ENCODE results near the gene TBC1D22A.
"Not testable (repeated sequence)": the region's sequence is repeated elsewhere in the genome, so short reads cannot be mapped to it uniquely, and the experiment has no call there.

TBC1D22A gene

GRCh38 chr22:47164514-47165337, 402.3 kb downstream of the TBC1D22A start:
- no peak for TF ChIP-seq CTCF (IDR thresholded peaks at IDR 0.05)
- Histone ChIP-seq H3K4me3 (no peak overlapping the region), H3K27me3 (no peaks in the 10 kb centered on the region), H3K36me3 (peaks cover 7 to 25% (median 14%) of the 10 kb centered on the region in 3 donors), H3K4me1 (no peaks in the 10 kb centered on the region), H3K27ac (no peak overlapping the region), H3K9me3 (no peaks in the 10 kb centered on the region)
- intact Hi-C loops (cut with DNase I; ENCODE audit: low total_unique reads): no loop called here
- DNase-seq: peak; percentile 17 to 32

GRCh38 chr22:47165338-47166032, 403.0 kb downstream of the TBC1D22A start:
- Histone ChIP-seq H3K9me3 (no peaks in the 10 kb centered on the region), H3K36me3 (peaks cover 7 to 28% (median 14%) of the 10 kb centered on the region in 3 donors), H3K4me3 (no peak overlapping the region), H3K27me3 (no peaks in the 10 kb centered on the region), H3K27ac (no peak overlapping the region), H3K4me1 (no peaks in the 10 kb centered on the region)
- intact Hi-C loops (cut with DNase I; ENCODE audit: low total_unique reads): no loop called here
- peak; percentile 3 to 62 for DNase-seq
- TF ChIP-seq CTCF (IDR thresholded peaks at IDR 0.05): no peak

- H3K4me3 ChIP-seq: no peak overlapping the region
- H3K9me3 ChIP-seq: no peaks in the 10 kb centered on the region
- peaks cover 7 to 31% (median 14%) of the 10 kb centered on the region in 3 donors for H3K36me3 ChIP-seq
- no peaks in the 10 kb centered on the region for H3K27me3 ChIP-seq
- DNase-seq: peak in 1 of 2 donors; percentile 24
- no peak for TF ChIP-seq CTCF (IDR thresholded peaks at IDR 0.05)
- no peaks in the 10 kb centered on the region for H3K4me1 ChIP-seq
- intact Hi-C loops (cut with DNase I; ENCODE audit: low total_unique reads): no loop called here
- no peak overlapping the region for H3K27ac ChIP-seq
These were observed 403.6 kb downstream of the TBC1D22A start for GRCh38 chr22:47166033-47166404.

- TF ChIP-seq CTCF (IDR thresholded peaks at IDR 0.05): no peak
- H3K4me3 ChIP-seq: no peak overlapping the region
- peaks cover 7 to 31% (median 14%) of the 10 kb centered on the region in 3 donors for H3K36me3 ChIP-seq
- no peaks in the 10 kb centered on the region for H3K4me1 ChIP-seq
- no peak overlapping the region for H3K27ac ChIP-seq
- no peaks in the 10 kb centered on the region for H3K9me3 ChIP-seq
- H3K27me3 ChIP-seq: no peaks in the 10 kb centered on the region
- intact Hi-C loops (cut with DNase I; ENCODE audit: low total_unique reads): no loop called here
- DNase-seq: peak; percentile 16 to 55
These were observed 404.1 kb downstream of the TBC1D22A start for GRCh38 chr22:47166446-47167016.

- Histone ChIP-seq H3K9me3 (no peaks in the 10 kb centered on the region), H3K27ac (no peak overlapping the region), H3K36me3 (peaks cover 7 to 31% (median 14%) of the 10 kb centered on the region in 3 donors), H3K27me3 (no peaks in the 10 kb centered on the region), H3K4me3 (no peak overlapping the region), H3K4me1 (no peaks in the 10 kb centered on the region)
- no peak for TF ChIP-seq CTCF (IDR thresholded peaks at IDR 0.05)
- intact Hi-C loops (cut with DNase I; ENCODE audit: low total_unique reads): no loop called here
- DNase-seq: peak in 1 of 2 donors; percentile 29
These were observed 404.6 kb downstream of the TBC1D22A start for GRCh38 chr22:47167056-47167455.

GRCh38 chr22:47167921-47168320, 405.5 kb downstream of the TBC1D22A start:
- DNase-seq; H3K4me1 ChIP-seq; H3K27me3 ChIP-seq; H3K4me3 ChIP-seq; H3K9me3 ChIP-seq; intact Hi-C loops (cut with DNase I; ENCODE audit: low total_unique reads); H3K27ac ChIP-seq: not testable (repeated sequence)
- H3K36me3 ChIP-seq: peaks cover 7 to 34% (median 14%) of the 10 kb centered on the region in 3 donors
